Esophagus muscularis mucosa (tissue), 4 donors: ENCODE data around the gene PKP2.

Experiments used
- CTCF ChIP-seq, 3 experiments: fragments of 200-600 bp in 2 of 3; fragments of 450-650 bp in 1 of 3; sonication (generic) in 2 of 3; IDR thresholded peaks; one replicate each; pipeline ENCODE4 v1.5.1; 2017 to 2019; ENCODE audit warnings: antibody characterized with exemption in 3 of 3, mild to moderate bottlenecking in 2 of 3, moderate library complexity in 1 of 3
- EP300 ChIP-seq: sonication (generic); formaldehyde crosslinking; IDR thresholded peaks from one replicate; pipeline ENCODE4 v1.6.1; 2017; ENCODE audit warnings: antibody characterized with exemption
- POLR2A ChIP-seq: fragments of 450-650 bp; IDR thresholded peaks from one replicate; pipeline ENCODE4 v1.6.1; 2017; ENCODE audit warnings: antibody characterized with exemption, moderate library complexity, mild to moderate bottlenecking, low read depth
- POLR2AphosphoS5 ChIP-seq, 2 donors: sonication (generic); formaldehyde crosslinking; IDR thresholded peaks; one replicate each; pipeline ENCODE4 v1.6.1; 2017; ENCODE audit warnings: antibody characterized with exemption in 2 of 2

GRCh38 chr12:32757157-32757556, 139.4 kb downstream of the PKP2 start:
- no peak for TF ChIP-seq CTCF (IDR thresholded peaks at IDR 0.05)
- no peak for TF ChIP-seq POLR2A
- no peak for TF ChIP-seq EP300
- TF ChIP-seq POLR2AphosphoS5 (IDR thresholded peaks at IDR 0.05): no peak
